GM23338 (cell line): ENCODE measurements around the gene SOHLH1. TPM values are rescaled to one million over a fixed set of nuclear protein-coding genes. Genes with fewer than 3 reads are reported as not detected.

Experiments used
- ATAC-seq: fragments of 200-7000 bp; cut with Tn5 transposase; 3 replicates; pipeline ENCODE4 v1.9.1; 2020
- DNase-seq: peaks from one replicate; pipeline ENCODE4 v3.0.0-alpha.2; 2015; ENCODE audit warnings: low spot score
- H2AFZ ChIP-seq: fragments of 200-600 bp; sonication (generic); 2 replicates; pipeline ENCODE4 v1.8.0; 2016; ENCODE audit warnings: antibody characterized with exemption, mild to moderate bottlenecking, moderate library complexity
- H3F3A ChIP-seq: fragments of 200-600 bp; sonication (generic); replicated peaks from 2 replicates; pipeline ENCODE4 v1.8.0; 2017; ENCODE audit warnings: antibody characterized with exemption, mixed run types, low read depth
- H3K27ac ChIP-seq: fragments of 200-600 bp; sonication (generic); 2 replicates; pipeline ENCODE4 v1.6.1; 2016; ENCODE audit warnings: low read depth
- H3K27me3 ChIP-seq: fragments of 200-600 bp; sonication (generic); 2 replicates; pipeline ENCODE4 v1.8.0; 2016; ENCODE audit warnings: mild to moderate bottlenecking, mixed run types, moderate library complexity; ENCODE audit not compliant: insufficient read depth
- H3K36me3 ChIP-seq: fragments of 200-600 bp; sonication (generic); 2 replicates; pipeline ENCODE4 v1.8.0; 2016; ENCODE audit warnings: mild to moderate bottlenecking; ENCODE audit not compliant: insufficient read depth
- H3K4me1 ChIP-seq: fragments of 200-600 bp; sonication (generic); 2 replicates; pipeline ENCODE4 v1.8.0; 2016; ENCODE audit warnings: mild to moderate bottlenecking, moderate library complexity; ENCODE audit not compliant: insufficient read depth
- H3K4me2 ChIP-seq: fragments of 200-600 bp; sonication (generic); 2 replicates; pipeline ENCODE4 v1.7.1; 2017; ENCODE audit warnings: mixed run types
- H3K4me3 ChIP-seq: fragments of 200-600 bp; sonication (generic); 2 replicates; pipeline ENCODE4 v1.6.1; 2016; ENCODE audit warnings: mixed run types
- H3K79me2 ChIP-seq: fragments of 200-600 bp; sonication (generic); replicated peaks from 2 replicates; pipeline ENCODE4 v1.8.0; 2017; ENCODE audit warnings: mild to moderate bottlenecking; ENCODE audit not compliant: insufficient read depth
- H3K9me2 ChIP-seq: fragments of 200-600 bp; sonication (generic); 2 replicates; pipeline ENCODE4 v1.8.0; 2017; ENCODE audit not compliant: insufficient read depth
- H4K20me1 ChIP-seq: fragments of 200-600 bp; sonication (generic); replicated peaks from 2 replicates; pipeline ENCODE4 v1.8.0; 2017; ENCODE audit warnings: mild to moderate bottlenecking; ENCODE audit not compliant: insufficient read depth
- H3K27ac Mint-ChIP-seq: 2 replicates; pipeline ENCODE4 v1.8.0; 2020; ENCODE audit warnings: inconsistent platforms, mild to moderate bottlenecking, moderate library complexity, mixed read lengths
- H3K27me3 Mint-ChIP-seq: 3 replicates; pipeline ENCODE4 v1.8.0; 2022; ENCODE audit warnings: low read depth, mild to moderate bottlenecking, moderate library complexity, mixed read lengths, inconsistent platforms; ENCODE audit not compliant: insufficient read depth, poor library complexity
- H3K36me3 Mint-ChIP-seq: 3 replicates; pipeline ENCODE4 v1.8.0; 2021; ENCODE audit warnings: low read depth, mild to moderate bottlenecking, inconsistent platforms, moderate library complexity, mixed read lengths
- H3K4me1 Mint-ChIP-seq: 3 replicates; pipeline ENCODE4 v1.8.0; 2020; ENCODE audit warnings: mild to moderate bottlenecking, inconsistent platforms, mixed read lengths
- H3K4me3 Mint-ChIP-seq: 3 replicates; pipeline ENCODE4 v1.8.0; 2021; ENCODE audit warnings: moderate library complexity, mild to moderate bottlenecking, inconsistent platforms, mixed read lengths
- H3K9me3 Mint-ChIP-seq: 3 replicates; pipeline ENCODE4 v1.8.0; 2020; ENCODE audit warnings: moderate library complexity, mild to moderate bottlenecking, inconsistent platforms, mixed read lengths
- CREB1 ChIP-seq: fragments of 250-450 bp; sonication (Bioruptor Pico); IDR thresholded peaks from 2 replicates; pipeline ENCODE4 v1.5.0; 2020; ENCODE audit warnings: low read depth, mild to moderate bottlenecking, moderate library complexity
- CTCF ChIP-seq, 2 experiments: fragments of 200-600 bp in 1 of 2; sonication (generic) in 1 of 2; conservative IDR thresholded peaks; 2 replicates each; pipeline versions ENCODE4 v1.5.1 to v1.6.1; 2016 to 2017; ENCODE audit warnings: antibody characterized with exemption in 2 of 2, low read depth in 2 of 2, mild to moderate bottlenecking in 2 of 2, moderate library complexity in 1 of 2
- EZH2 ChIP-seq: fragments of 200-600 bp; sonication (generic); IDR thresholded peaks from one replicate; pipeline ENCODE4 v1.8.0; 2017; ENCODE audit warnings: antibody characterized with exemption, mild to moderate bottlenecking, low read depth; ENCODE audit not compliant: unreplicated experiment
- EZH2phosphoT487 ChIP-seq: fragments of 200-600 bp; sonication (generic); IDR thresholded peaks from one replicate; pipeline ENCODE4 v1.8.1; 2018; ENCODE audit warnings: antibody characterized with exemption; ENCODE audit not compliant: unreplicated experiment
- JUNB ChIP-seq: IDR thresholded peaks from one replicate; pipeline ENCODE4 v1.6.1; 2016; ENCODE audit warnings: antibody characterized with exemption; ENCODE audit not compliant: unreplicated experiment
- NANOG ChIP-seq: IDR thresholded peaks from 2 replicates; pipeline ENCODE4 v1.6.1; 2016; ENCODE audit warnings: antibody characterized with exemption, borderline replicate concordance
- POLR2AphosphoS5 ChIP-seq: IDR thresholded peaks from 2 replicates; pipeline ENCODE4 v1.6.1; 2016; ENCODE audit warnings: antibody characterized with exemption, low read depth
- STAT1 ChIP-seq: IDR thresholded peaks from one replicate; pipeline ENCODE4 v1.6.1; 2016; ENCODE audit warnings: antibody characterized with exemption; ENCODE audit not compliant: unreplicated experiment
- ZNF114 ChIP-seq: fragments of 250-450 bp; sonication (Bioruptor Pico); IDR thresholded peaks from 2 replicates; pipeline ENCODE4 v1.5.0; 2020; ENCODE audit warnings: mild to moderate bottlenecking, moderate library complexity
- ZNF331 ChIP-seq: fragments of 250-450 bp; sonication (Bioruptor Pico); IDR thresholded peaks from 2 replicates; pipeline ENCODE4 v1.5.0; 2020; ENCODE audit warnings: low read depth, mild to moderate bottlenecking, moderate library complexity
- ZNF462 ChIP-seq: fragments of 250-450 bp; sonication (Bioruptor Pico); IDR thresholded peaks from 2 replicates; pipeline ENCODE4 v1.5.0; 2020; ENCODE audit warnings: mild to moderate bottlenecking, moderate library complexity
- polyA plus RNA-seq: library from polyadenylated mRNA; unstranded; fragments of >200 nt; fragmentation: Nextera tagmentation; extraction: Ambion mirVana; gene quantifications from 2 replicates; pipeline ENCODE4 v1.2.1, GENCODE V29; 2016
- total RNA-seq: library from RNA; depleted of rRNA; stranded (reverse); fragments of >200 nt; shearing (Covaris generic); gene quantifications from 2 replicates; pipeline ENCODE4 v1.2.3, GENCODE V29; 2014
- TF ChIP-seq, protein P1 (sequence below): IDR thresholded peaks from one replicate; pipeline ENCODE4 v1.6.1; 2018; ENCODE audit warnings: antibody characterized with exemption; ENCODE audit not compliant: unreplicated experiment
- TF ChIP-seq, protein P2 (sequence below): IDR thresholded peaks from 2 replicates; pipeline ENCODE4 v1.6.1; 2016; ENCODE audit warnings: antibody characterized with exemption

SOHLH1 gene
- total and polyA plus RNA-seq, 2 experiments from 2014 or later: 0.21 TPM; not detected in 1

- no peaks in the 10 kb centered on the region for H3K27me3 ChIP-seq
- H3K4me1 ChIP-seq: no peaks in the 10 kb centered on the region
- Mint-ChIP-seq H3K36me3 (no peaks in the 10 kb centered on the region), H3K9me3 (no peaks in the 10 kb centered on the region), H3K27ac (no peak overlapping the region), H3K27me3 (no peaks in the 10 kb centered on the region), H3K4me1 (no peaks in the 10 kb centered on the region), H3K4me3 (no peak overlapping the region)
- H3K36me3 ChIP-seq: no peaks in the 10 kb centered on the region
- ATAC-seq (no peak), DNase-seq (no peak)
- no peak overlapping the region for H3K4me2 ChIP-seq
- TF ChIP-seq POLR2AphosphoS5 (no peak), EZH2 (no peak), ZNF331 (CRISPR knock-in tag) (no peak), CTCF (conservative IDR thresholded peaks at IDR 0.05; ENCODE audit: low read depth in 2 of 2) (no peak), ZNF462 (no peak), ZNF114 (no peak), EZH2phosphoT487 (no peak), STAT1 (no peak), JUNB (no peak), CREB1 (no peak), NANOG (no peak)
- TF ChIP-seq, protein P1, sequence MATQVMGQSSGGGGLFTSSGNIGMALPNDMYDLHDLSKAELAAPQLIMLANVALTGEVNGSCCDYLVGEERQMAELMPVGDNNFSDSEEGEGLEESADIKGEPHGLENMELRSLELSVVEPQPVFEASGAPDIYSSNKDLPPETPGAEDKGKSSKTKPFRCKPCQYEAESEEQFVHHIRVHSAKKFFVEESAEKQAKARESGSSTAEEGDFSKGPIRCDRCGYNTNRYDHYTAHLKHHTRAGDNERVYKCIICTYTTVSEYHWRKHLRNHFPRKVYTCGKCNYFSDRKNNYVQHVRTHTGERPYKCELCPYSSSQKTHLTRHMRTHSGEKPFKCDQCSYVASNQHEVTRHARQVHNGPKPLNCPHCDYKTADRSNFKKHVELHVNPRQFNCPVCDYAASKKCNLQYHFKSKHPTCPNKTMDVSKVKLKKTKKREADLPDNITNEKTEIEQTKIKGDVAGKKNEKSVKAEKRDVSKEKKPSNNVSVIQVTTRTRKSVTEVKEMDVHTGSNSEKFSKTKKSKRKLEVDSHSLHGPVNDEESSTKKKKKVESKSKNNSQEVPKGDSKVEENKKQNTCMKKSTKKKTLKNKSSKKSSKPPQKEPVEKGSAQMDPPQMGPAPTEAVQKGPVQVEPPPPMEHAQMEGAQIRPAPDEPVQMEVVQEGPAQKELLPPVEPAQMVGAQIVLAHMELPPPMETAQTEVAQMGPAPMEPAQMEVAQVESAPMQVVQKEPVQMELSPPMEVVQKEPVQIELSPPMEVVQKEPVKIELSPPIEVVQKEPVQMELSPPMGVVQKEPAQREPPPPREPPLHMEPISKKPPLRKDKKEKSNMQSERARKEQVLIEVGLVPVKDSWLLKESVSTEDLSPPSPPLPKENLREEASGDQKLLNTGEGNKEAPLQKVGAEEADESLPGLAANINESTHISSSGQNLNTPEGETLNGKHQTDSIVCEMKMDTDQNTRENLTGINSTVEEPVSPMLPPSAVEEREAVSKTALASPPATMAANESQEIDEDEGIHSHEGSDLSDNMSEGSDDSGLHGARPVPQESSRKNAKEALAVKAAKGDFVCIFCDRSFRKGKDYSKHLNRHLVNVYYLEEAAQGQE: no peak
- TF ChIP-seq, protein P2, sequence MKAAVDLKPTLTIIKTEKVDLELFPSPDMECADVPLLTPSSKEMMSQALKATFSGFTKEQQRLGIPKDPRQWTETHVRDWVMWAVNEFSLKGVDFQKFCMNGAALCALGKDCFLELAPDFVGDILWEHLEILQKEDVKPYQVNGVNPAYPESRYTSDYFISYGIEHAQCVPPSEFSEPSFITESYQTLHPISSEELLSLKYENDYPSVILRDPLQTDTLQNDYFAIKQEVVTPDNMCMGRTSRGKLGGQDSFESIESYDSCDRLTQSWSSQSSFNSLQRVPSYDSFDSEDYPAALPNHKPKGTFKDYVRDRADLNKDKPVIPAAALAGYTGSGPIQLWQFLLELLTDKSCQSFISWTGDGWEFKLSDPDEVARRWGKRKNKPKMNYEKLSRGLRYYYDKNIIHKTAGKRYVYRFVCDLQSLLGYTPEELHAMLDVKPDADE: no peak
- H3F3A ChIP-seq: no peaks in the 10 kb centered on the region
- H3K4me3 ChIP-seq: no peak overlapping the region
- H2AFZ ChIP-seq: no peak overlapping the region
- H3K79me2 ChIP-seq: no peaks in the 10 kb centered on the region
- no peaks in the 10 kb centered on the region for H4K20me1 ChIP-seq
- no peak overlapping the region for H3K27ac ChIP-seq
- H3K9me2 ChIP-seq: no peaks in the 10 kb centered on the region
Measured at GRCh38 chr9:135743021-135743420, 43.7 kb upstream of the SOHLH1 start.
